ENCODE data around the gene MAP2K1. TPM values are rescaled to one million over a fixed set of nuclear protein-coding genes. Genes with fewer than 3 reads are reported as not detected.
"Not testable (repeated sequence)": the region's sequence is repeated elsewhere in the genome, so short reads cannot be mapped to it uniquely, and the experiment has no call there.

MAP2K1 gene
- total RNA-seq, result 52.8 and 78.8 TPM in 2 replicates

GRCh38 chr15:66386204-66387123 is at the start of gene MAP2K1:
TSS of gene MAP2K1 (plus strand) at chr15:66386912. CDS start at chr15:66387348, 436 bp downstream.
- peak; percentile 69 for DNase-seq (ENCODE audit: extremely low read depth, low read depth, low spot score)

DNA sequence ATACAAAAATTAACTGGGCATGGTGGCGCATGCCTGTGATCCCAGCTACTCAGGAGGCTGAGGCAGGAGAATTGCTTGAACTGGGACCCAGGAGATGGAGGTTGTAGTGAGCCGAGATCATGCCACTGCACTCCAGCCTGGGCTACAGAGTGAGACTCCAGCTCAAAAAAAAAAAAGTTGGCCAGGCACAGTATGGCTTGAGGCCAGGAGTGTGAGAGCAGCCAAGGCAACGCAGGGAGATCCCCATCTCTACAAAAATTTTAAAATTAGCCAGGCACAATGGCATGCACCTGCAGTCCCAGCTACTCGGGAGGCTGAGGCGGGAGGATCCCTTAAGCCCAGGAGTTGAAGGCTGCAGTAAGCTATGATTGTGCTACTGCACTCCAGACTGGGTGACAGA is 38.2 kb upstream of the MAP2K1 start:
- DNase-seq (ENCODE audit: extremely low read depth, low read depth, low spot score), result not testable (repeated sequence)

DNA sequence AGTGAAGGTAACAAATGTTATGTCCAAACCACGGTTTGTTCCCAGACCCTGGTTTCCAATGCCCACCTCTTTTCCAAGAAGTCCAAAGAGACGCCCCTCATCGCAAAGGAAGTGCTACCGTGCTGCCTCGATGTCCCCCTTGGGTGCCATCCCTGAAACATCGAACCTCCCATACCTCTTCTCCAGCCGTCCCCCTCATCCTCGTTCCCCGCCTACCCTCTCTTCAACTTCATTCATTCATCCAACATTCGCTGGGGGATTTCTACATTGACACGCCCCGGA is 30.7 kb upstream of the MAP2K1 start:
- no peak for DNase-seq (ENCODE audit: extremely low read depth, low read depth, low spot score)

GRCh38 chr15:66356359-66357236 is 30.1 kb upstream of the MAP2K1 start, which contains the start of gene TIPIN:
TSS of gene TIPIN (minus strand) at chr15:66356685. CDS start at chr15:66352947, 3,738 bp downstream.
- DNase-seq (ENCODE audit: extremely low read depth, low read depth, low spot score), result peak; percentile 75

GRCh38 chr15:66359740-66360139 is 27.0 kb upstream of the MAP2K1 start:
- no peak for DNase-seq (ENCODE audit: extremely low read depth, low read depth, low spot score)

DNA sequence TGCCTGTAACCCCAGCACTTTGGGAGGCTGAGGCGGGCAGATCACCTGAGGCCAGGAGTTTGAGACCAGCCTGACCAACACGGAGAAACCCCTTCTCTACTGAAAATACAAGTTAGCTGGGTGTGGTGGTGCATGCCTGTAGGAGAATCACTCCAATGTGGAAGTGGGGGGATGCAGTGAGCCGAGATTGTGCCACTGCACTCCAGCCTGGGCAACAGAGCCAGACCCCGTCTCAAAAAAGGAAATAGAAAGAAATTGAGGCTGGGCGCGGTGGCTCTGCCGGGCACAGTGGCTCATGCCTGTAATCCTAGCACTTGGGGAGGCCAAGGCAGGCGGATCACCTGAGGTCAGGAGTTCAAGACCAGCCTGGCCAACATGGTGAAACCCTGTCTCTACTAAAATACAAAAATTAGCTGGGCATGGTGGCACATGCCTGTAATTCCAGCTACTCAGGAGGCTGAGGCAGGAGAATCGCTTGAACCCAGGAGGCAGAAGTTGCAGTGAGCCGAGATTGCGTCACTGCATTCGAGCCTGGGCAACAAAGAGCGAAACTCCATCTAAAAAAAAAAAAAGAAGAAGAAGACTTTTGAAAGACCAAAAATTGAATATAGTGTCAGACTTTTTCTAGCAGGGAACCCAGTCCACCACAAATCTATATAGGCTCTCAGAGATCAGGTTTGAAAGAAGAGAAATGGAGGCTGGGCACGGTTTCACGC is 24.8 kb upstream of the MAP2K1 start:
- not testable (repeated sequence) for DNase-seq (ENCODE audit: extremely low read depth, low read depth, low spot score)

DNA sequence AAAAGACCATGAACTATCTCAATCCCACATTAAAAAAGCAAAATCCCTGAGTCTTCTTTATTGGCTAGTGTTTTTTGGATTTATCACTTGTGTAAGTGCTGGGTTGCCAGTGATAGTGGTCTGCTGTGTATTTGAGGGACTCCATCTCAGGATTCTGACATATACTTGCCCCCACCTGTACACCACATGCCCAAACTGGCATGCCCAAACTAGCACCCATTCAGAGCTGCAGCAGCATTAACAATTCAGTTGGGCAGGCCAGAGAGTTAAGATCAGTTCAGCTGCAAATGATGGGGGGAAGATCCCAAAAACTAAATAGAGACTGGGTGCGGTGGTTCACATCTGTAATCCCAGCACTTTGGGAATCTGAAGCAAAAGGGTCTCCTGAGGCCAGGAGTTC is 23.9 kb upstream of the MAP2K1 start:
- DNase-seq (ENCODE audit: extremely low read depth, low read depth, low spot score), result no peak

DNA sequence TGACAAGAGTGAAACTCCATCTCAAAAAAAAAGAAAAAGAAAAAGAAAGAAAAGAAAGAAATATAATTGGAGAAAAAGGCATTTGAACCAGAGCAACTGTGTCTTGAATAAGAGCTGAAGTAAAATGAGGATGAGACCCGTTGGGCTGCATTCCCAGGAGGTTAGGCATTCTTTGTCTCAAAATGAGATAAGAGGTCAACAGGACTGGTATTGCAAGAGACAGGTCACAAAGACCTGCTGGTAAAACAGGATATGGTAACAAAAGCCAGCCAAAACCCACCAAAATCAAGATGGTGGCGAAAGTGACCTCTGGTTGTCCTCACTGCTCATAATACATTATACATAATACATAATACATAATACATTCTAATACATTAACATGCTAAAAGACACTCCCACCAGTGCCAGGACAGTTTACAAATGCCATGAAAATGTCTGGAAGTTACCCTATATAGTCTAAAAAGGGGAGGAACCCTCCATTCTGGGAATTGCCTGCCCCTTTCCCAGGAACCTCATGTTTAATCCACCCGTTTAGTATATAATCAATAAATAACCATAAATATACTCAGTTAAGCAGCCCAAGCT is 21.7 kb upstream of the MAP2K1 start:
- no peak for DNase-seq (ENCODE audit: extremely low read depth, low read depth, low spot score)

DNA sequence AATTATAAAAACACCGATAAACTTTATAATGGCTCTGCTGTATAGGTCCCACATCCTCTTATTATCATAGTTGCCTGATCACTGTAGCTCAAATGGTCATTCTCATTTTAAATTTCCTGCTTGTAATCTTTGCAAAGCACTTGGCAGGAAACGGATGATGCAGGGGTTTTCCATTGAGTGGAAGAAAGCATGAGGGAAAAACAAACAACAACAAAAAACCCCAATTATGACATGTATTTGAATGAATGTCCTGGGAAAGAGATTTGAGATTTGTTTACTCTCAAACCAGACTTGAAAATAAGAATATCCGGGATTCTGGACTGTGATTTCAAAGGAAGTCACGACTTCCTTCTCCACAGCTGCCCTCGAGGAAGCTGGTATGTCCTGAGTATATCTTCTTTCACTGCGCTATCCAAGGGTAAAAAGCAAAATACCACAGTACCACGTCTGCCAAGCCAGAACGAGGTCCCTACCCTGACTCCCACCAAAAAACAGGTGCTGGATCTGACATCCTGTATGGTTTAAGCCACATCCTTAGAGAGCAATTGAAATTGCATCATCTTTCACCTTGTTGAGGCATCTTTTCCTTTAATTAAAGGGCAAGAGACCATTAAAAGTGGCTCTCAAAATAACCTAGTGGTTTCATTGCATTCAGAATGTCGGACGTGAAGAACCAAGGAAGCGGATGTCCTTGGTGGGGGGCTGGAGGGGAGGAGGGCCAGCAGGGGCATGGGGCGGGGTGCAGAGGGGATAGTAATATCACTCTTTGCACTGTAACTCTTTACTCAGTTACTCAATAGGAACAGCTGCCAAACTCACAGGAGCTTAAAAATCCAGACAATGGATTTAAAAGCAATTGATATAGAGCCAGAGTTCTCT is 16.7 kb upstream of the MAP2K1 start:
- DNase-seq (ENCODE audit: extremely low read depth, low read depth, low spot score), result peak; percentile 75

GRCh38 chr15:66374179-66374578 is 12.5 kb upstream of the MAP2K1 start:
- no peak for DNase-seq (ENCODE audit: extremely low read depth, low read depth, low spot score)

DNA sequence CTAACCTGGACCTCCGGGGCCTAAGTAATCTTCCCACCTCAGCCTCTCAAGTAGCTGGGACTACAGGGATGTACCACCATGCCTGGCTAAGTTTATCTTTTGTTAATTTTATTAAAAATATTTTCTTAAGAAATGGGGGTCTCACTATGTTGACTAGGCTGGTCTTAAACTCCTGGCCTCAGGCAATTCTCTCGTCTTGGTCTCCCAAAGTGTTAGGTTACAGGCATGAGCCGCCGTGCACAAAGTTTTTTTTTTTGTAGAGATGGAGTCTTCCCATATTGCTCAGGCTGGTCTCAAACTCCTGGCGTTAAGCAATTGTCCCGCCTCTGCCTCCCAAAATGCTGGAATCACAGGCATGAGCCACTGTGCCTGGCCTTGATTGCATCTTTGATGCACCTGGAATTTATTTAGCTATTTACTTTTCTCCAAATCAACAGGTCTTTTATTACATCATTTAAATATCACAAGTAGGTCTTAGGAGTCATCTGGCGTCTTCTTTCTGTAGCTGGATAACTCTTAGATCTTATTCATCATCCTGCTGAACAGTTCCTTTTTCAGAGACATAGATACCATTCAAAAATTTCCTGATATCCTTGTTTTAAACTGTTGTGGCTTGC is 7.8 kb upstream of the MAP2K1 start:
- no peak for DNase-seq (ENCODE audit: extremely low read depth, low read depth, low spot score)

GRCh38 chr15:66381376-66381775 is 5.3 kb upstream of the MAP2K1 start:
- not testable (repeated sequence) for DNase-seq (ENCODE audit: extremely low read depth, low read depth, low spot score)

- no peak for DNase-seq (ENCODE audit: extremely low read depth, low read depth, low spot score)
Measured at GRCh38 chr15:66387163-66388042, 691 bp downstream of the MAP2K1 start.

DNA sequence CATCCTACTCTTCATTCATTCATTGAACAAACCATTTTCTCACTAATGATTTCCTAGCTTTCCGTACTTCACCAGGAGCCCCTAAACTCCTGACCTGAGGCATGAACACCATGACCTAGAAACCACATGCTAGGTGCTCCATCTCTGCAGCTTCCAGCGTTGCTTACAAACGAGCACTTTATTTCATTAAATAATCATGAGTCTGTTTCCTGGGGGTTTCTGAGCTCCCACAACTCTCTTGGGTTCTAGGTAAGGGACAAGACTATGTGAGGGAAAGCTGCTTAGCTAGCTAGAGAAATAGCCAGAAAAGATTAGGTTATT is 1.3 kb downstream of the MAP2K1 start:
- DNase-seq (ENCODE audit: extremely low read depth, low read depth, low spot score), result no peak

GRCh38 chr15:66388576-66388975 is 1.9 kb downstream of the MAP2K1 start:
- no peak for DNase-seq (ENCODE audit: extremely low read depth, low read depth, low spot score)

DNA sequence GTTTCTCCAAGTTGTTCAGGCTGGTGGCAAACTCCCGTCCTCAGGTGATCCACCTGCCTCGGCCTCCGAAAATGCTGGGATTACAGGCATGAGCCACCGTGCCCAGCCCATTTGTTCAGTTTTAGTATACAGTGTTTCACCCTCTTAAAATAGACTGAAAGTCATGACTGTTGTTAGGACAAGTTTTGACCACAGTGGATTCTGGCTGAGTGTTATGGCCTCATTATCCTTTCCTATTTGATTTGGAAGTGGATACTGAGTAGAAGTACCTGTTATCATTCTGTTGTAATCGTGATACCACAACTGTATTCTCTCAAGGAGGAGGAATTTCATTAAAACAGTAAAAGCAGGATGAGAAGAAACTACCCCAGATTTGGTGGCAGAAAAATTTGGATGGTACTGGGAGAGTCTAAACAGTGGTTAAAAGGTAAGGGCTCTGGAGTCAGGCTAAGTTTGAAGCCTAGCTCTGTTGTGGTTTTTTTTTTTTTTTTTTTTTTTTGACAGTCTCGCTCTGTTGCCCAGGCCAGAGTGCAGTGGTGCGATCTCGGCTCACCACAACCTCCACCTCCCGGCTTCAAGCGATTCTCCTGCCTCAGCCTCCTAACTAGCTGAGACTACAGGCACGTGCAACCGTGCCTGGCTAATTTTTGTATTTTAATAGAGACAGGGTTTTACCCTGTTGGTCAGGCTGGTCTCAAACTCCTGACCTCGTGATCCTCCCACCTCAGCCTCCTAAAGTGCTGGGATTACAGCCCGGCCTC is 2.6 kb downstream of the MAP2K1 start:
- DNase-seq (ENCODE audit: extremely low read depth, low read depth, low spot score), result no peak

DNA sequence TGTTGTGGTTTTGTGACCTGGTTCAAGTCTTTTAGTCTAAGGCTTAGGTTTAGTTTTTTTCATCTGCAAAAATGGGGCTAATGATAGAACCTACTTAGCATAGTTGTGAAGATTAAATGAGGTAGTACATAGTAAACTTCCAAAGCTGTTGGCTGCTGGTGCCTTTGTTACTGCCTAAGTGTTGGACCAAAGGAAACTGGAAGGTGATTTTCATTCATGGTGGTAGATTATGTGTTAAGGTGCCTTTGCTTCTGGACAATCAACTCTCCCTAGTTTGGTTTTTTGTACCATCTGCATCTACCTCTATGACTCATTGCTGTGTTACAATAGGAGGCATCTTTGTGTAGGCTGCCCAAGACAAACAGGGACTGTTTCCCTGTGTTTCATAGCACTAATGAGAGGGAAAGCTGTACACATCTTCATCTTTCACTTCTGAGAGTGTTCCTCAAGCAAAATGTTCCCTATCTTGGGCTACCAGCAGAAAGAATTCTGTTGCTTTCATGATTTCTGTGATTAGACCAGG is 3.2 kb downstream of the MAP2K1 start:
- no peak for DNase-seq (ENCODE audit: extremely low read depth, low read depth, low spot score)
